B cell (primary cell): ENCODE data around the gene WDR90.

Source experiments
- CTCF ChIP-seq: fragments of 200-600 bp; IDR thresholded peaks from one replicate; pipeline ENCODE4 v1.8.0; 2022; ENCODE audit warnings: antibody characterized with exemption, mild to moderate bottlenecking
- EZH2 ChIP-seq: IDR thresholded peaks from 2 replicates; pipeline ENCODE4 v1.6.1; 2012; ENCODE audit warnings: borderline replicate concordance, low read depth, mild to moderate bottlenecking, moderate library complexity, low read length; ENCODE audit not compliant: insufficient read depth, poor library complexity, severe bottlenecking

GRCh38 chr16:673399-673991 is 24.3 kb downstream of the WDR90 start:
- TF ChIP-seq CTCF: no peak
- no peak for TF ChIP-seq EZH2
